Body of pancreas (tissue), 4 donors: ENCODE results near the gene CCDC71. TPM values are rescaled to one million over a fixed set of nuclear protein-coding genes. Genes with fewer than 3 reads are reported as not detected.

Source experiments
- ATAC-seq: fragments of 150-250 bp; one replicate; pipeline ENCODE4 v1.9.1; 2016
- DNase-seq, 4 donors: peaks; one replicate each; pipeline ENCODE4 v3.0.0-alpha.2; 2019
- H3K27ac ChIP-seq, 4 donors: fragments of 200-600 bp; sonication (generic); 1 replicate in 3 of 4; 2 replicates in 1 of 4; pipeline versions ENCODE4 v1.5.1 to v1.6.1; 2016 to 2019; ENCODE audit warnings: mild to moderate bottlenecking in 1 of 4, mixed read lengths in 1 of 4, moderate library complexity in 1 of 4
- H3K27me3 ChIP-seq, 2 donors: fragments of 200-600 bp; sonication (generic); one replicate each; pipeline ENCODE4 v1.6.0; 2016; ENCODE audit warnings: mild to moderate bottlenecking in 1 of 2
- H3K36me3 ChIP-seq, 2 donors: fragments of 200-600 bp; sonication (generic); replicated peaks in 1 of 2; 2 replicates each; pipeline ENCODE4 v1.5.1; 2016; ENCODE audit warnings: low read depth in 2 of 2; ENCODE audit not compliant: insufficient read depth in 1 of 2
- H3K4me1 ChIP-seq: fragments of 200-600 bp; sonication (generic); one replicate; pipeline ENCODE4 v1.6.0; 2016
- H3K4me3 ChIP-seq, 2 donors: fragments of 200-600 bp; sonication (generic); 1 replicate in 1 of 2; 2 replicates in 1 of 2; pipeline ENCODE4 v1.5.1; 2016 to 2019
- H3K9me3 ChIP-seq, 3 donors: fragments of 200-600 bp; sonication (generic); 1 replicate in 2 of 3; 2 replicates in 1 of 3; pipeline ENCODE4 v1.5.1; 2016
- CTCF ChIP-seq, 7 experiments: fragments of 450-650 bp in 4 of 7; fragments of 200-600 bp in 3 of 7; sonication (generic) in 3 of 7; IDR thresholded peaks; one replicate each; pipeline ENCODE4 v1.5.1; 2016 to 2019; ENCODE audit warnings: antibody characterized with exemption in 7 of 7
- POLR2A ChIP-seq, 3 donors: fragments of 450-650 bp; IDR thresholded peaks; one replicate each; pipeline ENCODE4 v1.6.1; 2016; ENCODE audit warnings: antibody characterized with exemption in 3 of 3, mild to moderate bottlenecking in 2 of 3
- WGBS, 2 donors: methylation state at CpG; one replicate each; pipeline ENCODE4 v1.1.5; 2017; 5-methylcytosine and 5-hydroxymethylcytosine counted together
- intact Hi-C: fragments of 100-400 bp; cut with DNase I; formaldehyde crosslinking; loops from one replicate; pipeline ENCODE4 v1.15.1; 2023
- total RNA-seq, 2 donors: library from RNA; depleted of rRNA; stranded (reverse); fragments of >200 nt; gene quantifications; one replicate each; pipeline ENCODE4 v1.1.0, GENCODE V29; 2016

CCDC71 gene
- total RNA-seq, 2 donors from 2014 or later, result 15.5 to 19.5 TPM

- no peak for ATAC-seq
- DNase-seq, result no peak
- no peaks in the 10 kb centered on the region for H3K9me3 ChIP-seq
- H3K27ac ChIP-seq, result peak overlapping the region in 3 of 4 donors; percentile 64 to 69 (median 67)
- TF ChIP-seq CTCF (IDR thresholded peaks at IDR 0.05) (no peak), POLR2A (IDR thresholded peaks at IDR 0.05) (no peak)
- whole genome bisulfite sequencing, 2 donors, result 13 to 27% methylated on average over 4 to 6 of the region's 6 CpGs
- H3K27me3 ChIP-seq, result no peaks in the 10 kb centered on the region
- peaks cover 26% of the 10 kb centered on the region for H3K4me1 ChIP-seq
- peak overlapping the region; percentile 21 to 90 for H3K4me3 ChIP-seq
- peaks cover 0 to 6% of the 10 kb centered on the region in 2 donors for H3K36me3 ChIP-seq
- intact Hi-C loops, result no loop called here
Measured at GRCh38 chr3:49164983-49165720, 979 bp downstream of the CCDC71 start.

GRCh38 chr3:49163609-49164008 is 2.5 kb downstream of the CCDC71 start:
- Histone ChIP-seq H3K4me3 (no peak overlapping the region), H3K27me3 (no peaks in the 10 kb centered on the region), H3K27ac (no peak overlapping the region), H3K36me3 (peaks cover 0 to 6% of the 10 kb centered on the region in 2 donors), H3K9me3 (no peaks in the 10 kb centered on the region), H3K4me1 (peaks cover 26% of the 10 kb centered on the region)
- ATAC-seq (no peak), DNase-seq (no peak)
- TF ChIP-seq POLR2A (IDR thresholded peaks at IDR 0.05) (no peak), CTCF (IDR thresholded peaks at IDR 0.05) (no peak)
- intact Hi-C loops, result no loop called here
- 88 to 96% methylated on average over 4 to 7 of the region's 8 CpGs for WGBS, 2 donors

- H3K27me3 ChIP-seq, result no peaks in the 10 kb centered on the region
- H3K4me3 ChIP-seq, result no peak overlapping the region
- peaks cover 0 to 6% of the 10 kb centered on the region in 2 donors for H3K36me3 ChIP-seq
- no peak for ATAC-seq
- no peak overlapping the region for H3K27ac ChIP-seq
- DNase-seq, result no peak
- H3K4me1 ChIP-seq, result peaks cover 26% of the 10 kb centered on the region
- 89 to 92% methylated on average over 7 to 21 of the region's 21 CpGs for WGBS, 2 donors
- no peak for TF ChIP-seq CTCF (IDR thresholded peaks at IDR 0.05)
- TF ChIP-seq POLR2A (IDR thresholded peaks at IDR 0.05), result no peak
- intact Hi-C loops, result no loop called here
- H3K9me3 ChIP-seq, result no peaks in the 10 kb centered on the region
Measured at GRCh38 chr3:49162751-49163419, 3.2 kb downstream of the CCDC71 start.

- no peak for DNase-seq
- TF ChIP-seq POLR2A (IDR thresholded peaks at IDR 0.05) (no peak), CTCF (IDR thresholded peaks at IDR 0.05) (no peak)
- intact Hi-C loops, result no loop called here
- no peaks in the 10 kb centered on the region for H3K27me3 ChIP-seq
- H3K27ac ChIP-seq, result no peak overlapping the region
- H3K36me3 ChIP-seq, result peaks cover 0 to 6% of the 10 kb centered on the region in 2 donors
- H3K9me3 ChIP-seq, result no peaks in the 10 kb centered on the region
- peaks cover 24% of the 10 kb centered on the region for H3K4me1 ChIP-seq
- ATAC-seq, result no peak
- WGBS, 2 donors, result 82 to 84% methylated on average over 3 of the region's 3 CpGs
- no peak overlapping the region for H3K4me3 ChIP-seq
Measured at GRCh38 chr3:49161808-49162530, 4.2 kb downstream of the CCDC71 start.
